Bone marrow (tissue), 2 donors: ENCODE measurements around the gene CPT1C.
A peak's percentile ranks its signal among the peaks of the same experiment; 100 is the strongest.

Source experiments
- DNase-seq, 2 donors: peaks; one replicate each; lab custom pipeline; 2025; lab: John Stamatoyannopoulos, UW

CPT1C gene

DNA sequence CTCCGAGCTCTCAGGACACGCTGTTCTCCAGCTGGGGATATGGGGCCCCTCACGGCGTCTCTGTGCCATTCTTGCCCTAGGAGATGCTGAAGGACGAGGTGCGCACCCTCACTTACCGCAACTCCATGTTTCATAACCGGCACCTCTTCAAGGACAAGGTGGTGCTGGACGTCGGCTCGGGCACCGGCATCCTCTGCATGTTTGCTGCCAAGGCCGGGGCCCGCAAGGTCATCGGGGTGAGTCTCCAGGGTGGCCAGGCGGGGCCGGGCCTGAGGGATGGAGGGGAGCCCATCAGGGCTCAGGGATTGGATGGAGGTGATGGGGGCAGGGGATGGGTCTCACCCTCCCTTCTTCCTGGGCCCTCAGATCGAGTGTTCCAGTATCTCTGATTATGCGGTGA, 9.1 kb upstream of the CPT1C start:
- DNase-seq = no peak

DNA sequence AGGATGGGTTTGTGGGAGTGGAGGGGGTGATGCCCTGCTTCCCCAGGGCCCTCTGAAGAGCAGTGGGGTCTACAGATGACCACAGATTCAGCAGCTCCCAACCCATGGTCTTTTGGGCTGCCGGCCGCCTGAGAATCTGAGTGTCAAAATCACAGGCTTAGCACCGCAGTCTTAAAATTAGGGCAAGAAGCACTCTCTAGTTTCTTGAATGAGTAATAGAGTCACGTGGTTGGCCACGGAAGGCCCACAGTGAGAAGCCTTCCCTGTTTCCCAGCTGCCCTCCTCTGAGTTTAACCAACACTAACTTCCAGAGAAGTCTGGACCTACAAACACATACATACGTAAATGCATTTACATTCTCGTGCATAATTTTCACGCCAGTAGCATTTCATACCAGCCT, 8.6 kb upstream of the CPT1C start:
- DNase-seq = no peak

DNA sequence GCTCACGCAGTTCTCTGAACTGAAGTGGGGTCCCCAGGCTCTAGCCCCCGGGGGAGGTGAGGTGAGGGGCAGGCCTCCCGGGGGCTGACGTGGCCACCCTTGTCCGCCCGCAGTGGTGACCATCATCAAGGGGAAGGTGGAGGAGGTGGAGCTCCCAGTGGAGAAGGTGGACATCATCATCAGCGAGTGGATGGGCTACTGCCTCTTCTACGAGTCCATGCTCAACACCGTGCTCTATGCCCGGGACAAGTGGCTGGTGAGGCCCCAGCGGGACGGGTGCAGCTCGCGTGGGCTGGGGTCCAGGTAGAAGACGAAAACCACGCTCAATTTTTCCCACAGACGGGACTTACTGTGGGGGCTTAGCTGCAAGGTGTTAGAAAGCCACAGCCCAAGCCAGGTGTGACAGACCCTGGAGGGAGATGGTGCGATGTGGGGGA, 7.1 kb upstream of the CPT1C start:
- no peak for DNase-seq

DNA sequence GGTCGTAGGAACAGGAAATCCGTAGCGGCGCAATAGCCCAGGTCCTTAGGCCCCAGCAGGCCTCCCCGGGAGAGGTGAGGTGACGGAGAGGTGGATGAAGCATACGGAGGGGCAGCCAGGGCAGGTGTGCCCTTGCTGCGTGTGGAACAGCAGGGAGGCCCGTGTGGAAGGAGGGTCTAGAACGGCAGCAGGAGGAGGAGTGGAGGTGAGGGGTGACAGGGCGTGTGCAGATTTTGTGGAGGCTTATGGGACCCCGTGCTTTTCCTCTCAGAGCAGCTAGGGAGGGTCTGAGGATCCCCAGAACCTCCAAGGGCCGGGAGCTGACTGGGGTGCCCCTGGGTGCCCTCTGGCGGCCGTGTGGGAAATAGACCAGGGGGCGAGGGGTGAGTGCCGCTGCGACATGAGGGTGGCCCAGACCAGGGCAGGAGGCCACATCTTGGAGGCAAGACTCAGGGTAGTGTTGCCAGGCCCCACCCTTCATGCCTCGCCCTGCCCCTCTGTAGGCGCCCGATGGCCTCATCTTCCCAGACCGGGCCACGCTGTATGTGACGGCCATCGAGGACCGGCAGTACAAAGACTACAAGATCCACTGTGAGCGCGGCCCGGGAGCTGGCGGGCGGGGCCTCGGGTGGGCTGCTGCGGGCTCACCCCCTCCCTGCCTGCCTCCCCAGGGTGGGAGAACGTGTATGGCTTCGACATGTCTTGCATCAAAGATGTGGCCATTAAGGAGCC, 6.5 kb upstream of the CPT1C start:
- DNase-seq = no peak

DNA sequence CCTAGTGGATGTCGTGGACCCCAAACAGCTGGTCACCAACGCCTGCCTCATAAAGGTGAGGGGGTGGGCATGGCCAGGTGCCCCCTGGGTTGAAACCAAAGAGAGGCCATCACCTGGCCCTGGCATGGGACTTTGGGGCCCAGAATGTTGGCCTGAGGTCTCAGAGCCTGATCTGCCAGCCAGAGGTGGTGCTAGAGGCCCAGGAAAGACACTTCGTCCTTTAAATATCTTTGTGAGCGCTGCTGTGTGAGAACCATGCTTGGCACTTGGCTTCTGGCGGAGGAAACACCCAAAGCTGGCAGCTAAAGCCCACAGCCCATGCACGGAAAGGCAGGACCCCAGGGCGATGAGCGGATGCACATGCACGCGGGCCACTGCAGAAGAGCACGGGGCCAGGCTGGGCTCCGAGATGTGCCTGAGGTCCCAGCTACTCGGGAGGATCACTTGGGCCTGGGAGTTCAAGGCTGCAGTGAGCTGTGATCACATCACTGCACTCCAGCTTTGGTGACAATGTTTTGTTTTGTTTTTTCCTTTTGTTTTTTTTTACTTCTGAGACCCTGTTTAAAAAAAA, 5.8 kb upstream of the CPT1C start:
- no peak for DNase-seq

DNA sequence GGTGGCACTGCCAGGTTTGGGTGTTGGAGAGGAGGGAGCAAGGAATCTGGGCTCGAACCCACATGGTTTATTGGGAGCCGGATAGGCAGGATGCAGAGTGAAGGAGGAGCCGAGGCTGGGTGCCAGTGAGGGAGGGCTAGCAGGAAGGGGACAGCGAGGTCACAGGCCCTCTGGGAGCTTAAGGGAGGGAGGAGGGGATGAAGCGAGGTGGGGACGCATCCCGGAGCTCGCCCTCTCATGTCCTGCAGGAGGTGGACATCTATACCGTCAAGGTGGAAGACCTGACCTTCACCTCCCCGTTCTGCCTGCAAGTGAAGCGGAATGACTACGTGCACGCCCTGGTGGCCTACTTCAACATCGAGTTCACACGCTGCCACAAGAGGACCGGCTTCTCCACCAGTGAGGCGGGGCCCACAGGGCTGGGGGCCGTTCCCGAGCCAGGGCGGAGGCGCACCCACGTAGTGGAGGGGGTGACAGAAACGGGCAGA, 5.0 kb upstream of the CPT1C start:
- DNase-seq = no peak

DNA sequence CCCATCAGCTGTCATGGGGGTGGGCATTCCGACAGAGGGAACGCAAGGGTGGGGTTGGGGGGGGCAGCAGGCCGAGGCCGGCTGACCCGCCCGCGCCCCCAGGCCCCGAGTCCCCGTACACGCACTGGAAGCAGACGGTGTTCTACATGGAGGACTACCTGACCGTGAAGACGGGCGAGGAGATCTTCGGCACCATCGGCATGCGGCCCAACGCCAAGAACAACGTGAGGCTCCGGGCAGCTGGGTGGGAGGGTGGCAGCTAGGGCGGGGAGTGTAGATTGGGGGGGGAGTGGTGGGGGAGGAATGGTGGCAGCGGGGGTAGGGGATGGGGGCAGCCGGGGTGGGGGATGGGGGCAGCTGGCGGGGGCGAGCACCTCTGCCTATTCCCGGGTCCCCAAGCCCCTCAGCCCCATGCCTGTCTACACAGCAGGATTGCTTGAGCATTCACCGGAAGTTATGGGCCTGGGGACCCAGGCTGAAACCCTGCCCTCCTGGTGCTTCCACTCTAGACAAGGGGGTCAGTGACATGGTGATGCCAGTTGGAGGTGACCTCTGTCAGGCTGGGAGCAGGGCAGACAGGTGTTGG, 4.3 kb upstream of the CPT1C start:
- no peak for DNase-seq

DNA sequence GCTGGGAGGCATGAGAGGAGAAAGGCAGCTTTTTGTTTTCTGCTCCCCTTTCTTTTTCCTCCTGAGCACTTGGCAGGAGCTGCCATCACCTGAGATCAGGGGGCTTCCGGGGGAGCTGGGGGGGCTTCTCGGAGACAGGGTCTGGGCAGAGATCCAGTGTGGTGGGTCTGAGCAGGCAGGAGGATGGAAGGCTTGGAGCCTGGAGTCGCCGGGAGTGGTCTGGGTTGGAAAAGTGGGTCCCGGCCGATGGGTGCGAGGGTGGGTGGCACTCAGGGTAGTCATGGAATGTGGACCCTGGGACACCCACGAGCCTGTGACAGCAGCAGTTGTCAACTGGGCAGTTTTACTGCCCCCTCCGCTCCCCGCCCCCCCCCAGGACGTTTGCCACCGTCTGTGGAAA, 3.8 kb upstream of the CPT1C start:
- DNase-seq = no peak

DNA sequence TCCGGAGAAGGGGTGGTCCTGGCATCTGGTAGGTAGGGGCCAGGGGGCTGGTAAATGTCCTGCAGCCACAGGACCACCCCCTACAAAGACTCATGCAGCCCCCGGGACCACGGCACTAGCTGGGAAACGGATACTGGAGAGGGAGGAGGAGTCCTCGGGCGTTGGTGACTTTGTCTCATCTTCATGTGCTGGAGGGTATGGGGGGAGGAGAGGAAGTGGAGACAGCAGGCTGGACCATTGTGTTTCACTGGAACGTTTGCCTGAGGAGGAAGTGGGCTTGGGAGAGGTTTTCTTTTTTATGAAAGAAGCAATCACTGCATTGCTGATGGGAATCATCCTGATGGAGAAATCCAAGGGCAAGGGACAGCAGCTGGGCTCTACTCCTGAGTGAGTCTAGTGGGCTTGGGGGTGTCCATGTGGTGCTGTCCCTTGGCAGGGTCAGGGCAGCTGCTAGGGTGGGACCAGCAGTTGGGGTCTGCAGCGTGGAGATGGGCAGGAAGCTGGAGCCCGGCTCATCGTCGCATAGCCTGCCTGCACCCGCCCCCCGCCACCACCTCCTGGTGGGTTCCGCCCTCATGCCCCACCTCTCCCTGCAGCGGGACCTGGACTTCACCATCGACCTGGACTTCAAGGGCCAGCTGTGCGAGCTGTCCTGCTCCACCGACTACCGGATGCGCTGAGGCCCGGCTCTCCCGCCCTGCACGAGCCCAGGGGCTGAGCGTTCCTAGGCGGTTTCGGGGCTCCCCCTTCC, 3.2 kb upstream of the CPT1C start:
- DNase-seq = no peak

DNA sequence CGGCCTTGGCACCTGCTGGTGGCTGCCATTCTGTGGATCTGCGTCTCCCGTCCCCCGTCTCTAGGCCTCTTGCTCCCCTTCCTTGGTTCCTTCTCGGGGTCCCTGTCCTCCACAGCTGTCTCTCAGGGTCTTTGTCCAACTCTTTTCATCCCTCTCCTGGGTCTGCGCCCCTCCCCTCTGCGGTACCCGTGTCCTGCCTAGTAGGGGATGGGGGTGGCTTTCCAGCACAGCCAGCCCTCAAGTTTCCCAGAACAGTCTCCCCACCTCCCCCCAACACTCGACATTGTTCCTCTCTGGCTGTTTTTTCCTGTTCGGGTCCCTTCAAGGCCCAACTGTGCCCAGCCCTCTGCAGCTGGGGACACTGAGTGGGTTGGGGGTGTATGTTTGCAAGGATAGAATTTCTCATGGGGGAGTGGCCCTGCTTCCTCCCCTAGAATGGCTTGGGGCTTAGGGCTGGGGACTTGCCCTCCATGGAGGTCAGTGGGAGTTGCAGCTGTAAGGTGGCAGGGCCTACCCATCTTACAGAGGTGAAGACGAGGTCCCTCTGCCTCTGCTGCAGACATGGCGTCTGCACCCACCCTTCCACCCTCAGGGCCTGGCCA, 2.3 kb upstream of the CPT1C start:
- no peak for DNase-seq

DNA sequence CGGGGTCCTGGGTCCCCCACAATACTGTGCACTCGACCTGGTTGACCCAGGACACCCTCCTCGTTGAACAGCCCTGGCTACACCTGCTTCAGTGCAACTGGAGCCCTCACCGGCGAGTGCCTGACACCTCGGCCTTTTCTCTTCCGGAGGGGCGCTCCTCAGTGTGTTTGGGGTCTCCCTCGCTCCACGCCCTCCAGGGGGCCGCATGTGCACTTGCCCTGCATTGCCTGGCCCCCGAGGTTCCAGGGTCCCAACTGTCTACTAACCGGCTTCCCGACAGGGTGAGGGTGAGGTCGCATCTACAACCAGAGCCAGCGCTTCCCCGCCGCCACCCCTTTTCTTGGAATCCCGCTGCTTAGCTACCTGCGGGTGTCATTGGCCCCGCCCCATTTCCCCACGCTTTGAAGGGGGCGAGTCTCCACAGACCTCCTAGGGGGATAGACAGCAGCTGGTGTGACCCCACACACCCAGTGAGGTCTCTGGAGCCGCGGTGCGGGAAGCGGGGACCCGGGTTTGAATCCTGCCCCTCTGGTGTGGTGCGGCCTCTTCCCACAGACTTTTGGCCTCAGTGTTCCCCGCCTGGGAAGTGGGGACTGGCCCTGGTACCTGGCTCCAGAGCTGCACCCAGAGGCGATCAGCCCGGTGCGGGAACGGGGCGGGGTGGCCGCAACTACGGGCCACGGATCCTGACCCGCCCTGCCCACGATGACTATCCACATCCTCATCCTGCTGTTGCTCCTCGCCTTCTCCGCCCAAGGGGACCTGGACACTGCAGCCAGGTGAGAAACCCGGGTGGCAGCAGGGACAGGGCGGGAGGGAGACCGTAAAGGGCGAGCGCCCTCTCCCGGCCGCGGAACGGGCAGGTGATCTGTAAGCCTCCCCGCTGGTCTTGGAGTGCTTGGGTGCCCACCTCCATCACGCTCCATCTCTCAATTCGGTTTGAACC, 1.5 kb upstream of the CPT1C start, which contains the start of gene ADM5:
TSS of gene ADM5 (plus strand) at position 462 of the 946 bp plus-strand sequence. CDS start at position 706, 244 bp downstream.
- no peak for DNase-seq

DNA sequence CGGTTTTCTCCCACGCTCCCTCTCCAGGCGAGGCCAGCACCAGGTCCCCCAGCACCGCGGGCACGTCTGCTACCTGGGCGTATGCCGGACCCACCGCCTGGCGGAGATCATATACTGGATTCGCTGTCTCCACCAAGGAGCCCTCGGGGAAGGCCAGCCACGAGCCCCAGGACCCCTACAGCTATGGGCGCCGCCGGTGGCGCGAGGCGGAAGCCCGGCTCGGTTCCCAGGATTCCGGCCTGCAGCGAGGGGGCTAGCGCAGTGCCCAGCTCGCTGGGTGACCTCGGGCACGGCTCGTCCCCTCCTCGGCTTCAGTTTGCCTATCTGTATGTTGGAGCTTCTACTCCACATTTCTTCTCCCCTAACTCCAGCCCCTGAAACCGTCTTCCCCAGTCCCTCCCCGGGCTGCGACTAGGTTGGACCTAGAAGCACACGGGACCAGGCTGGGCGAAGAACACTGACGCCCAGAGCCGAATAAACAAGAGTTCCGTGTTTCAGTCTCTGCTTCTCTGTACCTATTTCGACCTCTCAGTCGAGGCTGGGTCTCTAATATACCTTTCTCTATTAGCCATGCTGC, 749 bp upstream of the CPT1C start:
- DNase-seq = no peak

DNA sequence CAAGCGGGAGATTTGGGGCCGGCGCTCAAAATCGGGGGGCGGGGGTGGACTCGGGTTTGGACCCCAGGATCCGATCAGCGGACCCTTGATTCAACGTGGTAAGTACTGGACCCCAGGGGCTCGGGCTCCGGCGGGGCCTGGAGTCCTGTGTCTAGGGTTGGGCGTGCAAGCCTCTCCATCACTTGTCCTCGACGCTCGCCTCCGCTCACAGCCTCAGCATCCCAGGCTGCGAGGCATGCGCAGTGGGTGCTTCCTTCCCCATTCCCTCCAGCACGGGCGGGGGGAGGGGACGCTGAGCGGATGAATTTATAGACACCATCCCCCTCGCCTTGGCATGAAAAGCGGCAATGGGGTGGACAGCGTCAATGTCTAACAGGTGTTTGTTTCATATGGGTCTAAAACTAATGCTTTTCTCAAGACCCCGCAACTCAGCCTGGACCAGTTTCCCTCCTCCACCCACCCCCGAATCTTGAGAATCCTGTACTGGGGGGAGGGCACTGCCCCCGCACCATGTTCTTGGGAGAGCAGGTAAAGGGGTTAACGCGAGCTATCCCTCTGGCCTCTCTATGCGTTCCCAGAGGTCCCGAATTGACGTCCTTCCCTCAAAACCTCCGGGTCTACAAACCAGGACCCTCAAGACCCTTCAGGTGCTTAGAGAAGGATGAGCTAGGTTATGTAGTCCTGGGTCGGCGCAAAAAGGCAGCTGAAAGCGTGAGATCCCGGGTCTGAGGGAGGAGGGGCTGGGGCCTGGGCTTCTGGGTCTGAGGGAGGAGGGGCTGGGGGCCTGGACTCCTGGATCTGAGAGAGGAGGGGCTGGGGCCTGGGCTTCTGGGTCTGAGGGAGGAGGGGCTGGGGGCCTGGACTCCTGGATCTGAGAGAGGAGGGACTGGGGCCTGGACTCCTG, 579 bp downstream of the CPT1C start:
- peak in 1 of 2 donors; percentile 4 for DNase-seq

DNA sequence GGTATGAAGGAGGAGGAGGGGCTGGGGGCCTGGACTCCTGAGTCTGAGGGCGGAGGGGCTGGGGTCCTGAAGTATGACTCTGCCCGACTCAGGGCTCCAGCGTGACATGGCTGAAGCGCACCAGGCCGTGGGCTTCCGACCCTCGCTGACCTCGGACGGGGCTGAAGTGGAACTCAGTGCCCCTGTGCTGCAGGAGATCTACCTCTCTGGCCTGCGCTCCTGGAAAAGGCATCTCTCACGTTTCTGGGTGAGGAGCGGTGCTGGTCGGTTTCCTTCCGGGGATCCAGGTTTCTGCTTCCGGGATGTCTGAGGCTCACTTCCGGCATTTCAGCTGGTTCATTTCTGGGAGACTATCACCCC, 1.2 kb downstream of the CPT1C start:
- DNase-seq = no peak

DNA sequence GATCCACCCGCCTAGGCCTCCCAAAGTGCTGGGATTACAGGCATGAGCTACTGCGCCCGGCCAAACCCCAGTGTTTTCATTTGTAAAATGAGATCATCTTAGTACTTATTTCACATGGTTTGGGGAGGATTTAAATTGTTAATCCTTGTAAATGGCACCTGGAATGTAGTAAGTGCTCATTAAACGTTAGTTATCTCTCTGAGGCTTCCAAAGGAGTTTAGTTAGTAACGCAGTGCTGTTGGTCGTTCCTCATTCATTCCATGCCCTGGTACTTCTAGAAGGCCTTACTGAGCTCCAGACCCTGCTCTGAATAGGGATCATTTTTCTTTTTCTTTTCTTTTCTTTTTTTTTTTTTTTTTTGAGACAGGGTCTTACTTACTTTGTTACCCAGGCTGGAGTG, 5.2 kb downstream of the CPT1C start:
- DNase-seq = no peak

DNA sequence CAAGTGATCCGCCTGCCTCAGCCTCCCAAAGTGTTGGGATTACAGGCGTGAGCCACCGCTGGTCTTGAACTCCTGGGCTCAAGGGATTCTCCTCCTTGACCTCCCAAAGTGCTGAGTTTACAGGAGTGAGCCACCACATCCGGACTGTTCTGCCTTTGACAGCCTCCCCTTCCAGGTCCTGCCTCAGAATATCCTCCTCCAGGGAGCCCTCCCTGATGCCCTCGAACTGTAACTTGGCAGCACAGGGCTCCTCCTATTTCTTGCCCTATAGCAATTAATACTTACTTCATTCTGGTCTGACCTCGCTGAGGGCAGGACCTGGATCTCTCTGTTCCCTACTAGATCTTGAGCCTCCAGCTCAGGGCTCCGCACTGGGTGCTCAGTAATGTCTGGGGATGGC, 5.9 kb downstream of the CPT1C start:
- DNase-seq = no peak

DNA sequence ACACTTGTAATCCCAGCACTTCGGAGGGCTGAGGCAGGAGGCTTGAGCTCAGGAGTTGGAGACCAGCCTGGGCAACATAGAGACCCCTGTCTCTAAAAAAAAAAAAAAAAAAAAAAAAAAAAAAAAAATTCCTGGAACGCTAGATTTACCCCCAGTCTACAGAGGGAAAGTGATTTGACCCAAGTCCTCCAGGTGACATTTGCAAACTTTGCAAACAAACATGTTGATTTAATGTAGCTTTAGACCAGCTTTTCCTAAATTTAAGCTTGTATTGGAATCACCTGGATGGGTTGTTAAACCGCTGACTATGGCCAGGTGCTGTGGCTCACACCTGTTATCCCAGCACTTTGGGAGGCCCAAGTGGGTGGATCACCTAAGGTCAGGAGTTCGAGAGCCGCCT, 8.4 kb downstream of the CPT1C start:
- DNase-seq = no peak

DNA sequence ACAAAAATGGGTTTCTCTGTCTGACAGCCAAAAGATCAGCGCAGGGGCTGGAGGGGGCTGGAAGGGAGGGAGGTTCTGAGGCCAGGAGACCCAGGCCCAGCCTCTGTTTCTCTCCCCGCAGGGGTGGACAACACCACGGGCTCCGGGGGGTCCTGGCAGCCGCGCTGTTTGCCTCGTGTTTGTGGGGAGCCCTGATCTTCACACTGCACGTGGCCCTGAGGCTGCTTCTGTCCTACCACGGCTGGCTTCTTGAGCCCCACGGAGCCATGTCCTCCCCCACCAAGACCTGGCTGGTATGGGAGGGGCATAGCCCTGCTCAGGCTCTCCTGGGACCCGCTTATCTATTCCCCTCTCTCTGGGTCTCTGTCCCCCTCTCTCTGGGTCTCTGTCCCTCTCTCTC, 9.6 kb downstream of the CPT1C start:
- DNase-seq = no peak

DNA sequence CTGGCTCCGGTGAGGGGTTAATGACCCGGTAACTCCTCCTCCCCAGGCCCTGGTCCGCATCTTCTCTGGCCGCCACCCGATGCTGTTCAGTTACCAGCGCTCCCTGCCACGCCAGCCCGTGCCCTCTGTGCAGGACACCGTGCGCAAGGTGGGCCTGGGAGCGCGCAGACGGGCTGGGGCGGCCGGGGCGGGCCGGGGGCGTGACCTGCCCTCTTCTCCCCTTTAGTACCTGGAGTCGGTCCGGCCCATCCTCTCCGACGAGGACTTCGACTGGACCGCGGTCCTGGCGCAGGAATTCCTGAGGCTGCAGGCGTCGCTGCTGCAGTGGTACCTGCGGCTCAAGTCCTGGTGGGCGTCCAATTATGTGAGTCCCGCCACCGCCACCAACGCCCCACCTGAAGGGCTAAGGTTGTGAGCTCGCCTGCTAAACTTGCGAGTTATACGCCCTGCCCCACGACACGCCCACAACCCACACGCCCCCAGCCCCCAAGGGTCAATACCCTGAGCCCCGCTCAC, 10.4 kb downstream of the CPT1C start:
- no peak for DNase-seq
